ENCODE data around the gene CHID1. TPM values are rescaled to one million over a fixed set of nuclear protein-coding genes. Genes with fewer than 3 reads are reported as not detected.

The CHID1 gene
- total and polyA plus RNA-seq, 4 donors, result 41.7 to 92.2 (median 48.8) TPM

GRCh38 chr11:826227-826621 is 84.4 kb downstream of the CHID1 start:
- peaks cover 0 to 3% (median 0%) of the 10 kb centered on the region in 4 donors for H3K9me3 ChIP-seq (ENCODE audit: control insufficient read depth in 4 of 4, insufficient read depth in 3 of 4, low read length in 3 of 4)
- H3K27ac ChIP-seq (ENCODE audit: low read depth in 1 of 2, low read length in 1 of 2), result no peak overlapping the region
- peaks cover 4 to 53% (median 35%) of the 10 kb centered on the region in 5 donors for H3K4me1 ChIP-seq (ENCODE audit: control insufficient read depth in 5 of 5, insufficient read depth in 5 of 5, low read length in 5 of 5)
- no peak for TF ChIP-seq CTCF (IDR thresholded peaks at IDR 0.05; ENCODE audit: control extremely low read depth, extremely low read depth)
- DNase-seq (no peak), ATAC-seq (ENCODE audit: insufficient read depth, low FRiP score) (no peak)
- no peak overlapping the region for H3K9ac ChIP-seq (ENCODE audit: insufficient read depth in 1 of 2, low read length in 2 of 2)
- WGBS, 2 donors, result 63 to 71% methylated on average over 9 of the region's 9 CpGs
- no peak overlapping the region for H3K4me3 ChIP-seq
- peaks cover 0 to 18% (median 18%) of the 10 kb centered on the region in 3 donors for H3K27me3 ChIP-seq (ENCODE audit: control insufficient read depth in 3 of 3, insufficient read depth in 3 of 3, low read length in 2 of 3)
- H3K36me3 ChIP-seq (ENCODE audit: control insufficient read depth in 4 of 4, insufficient read depth in 4 of 4, low read length in 4 of 4), result peaks cover 0 to 33% (median 2%) of the 10 kb centered on the region in 4 donors

- DNase-seq (no peak), ATAC-seq (ENCODE audit: insufficient read depth, low FRiP score) (no peak)
- 62 to 67% methylated on average over 11 to 12 of the region's 12 CpGs for WGBS, 2 donors
- Histone ChIP-seq H3K27ac (ENCODE audit: low read depth in 1 of 2, low read length in 1 of 2) (peak overlapping the region in 1 of 2 donors; percentile 54), H3K27me3 (ENCODE audit: control insufficient read depth in 3 of 3, insufficient read depth in 3 of 3, low read length in 2 of 3) (peaks cover 0 to 15% (median 13%) of the 10 kb centered on the region in 3 donors), H3K9me3 (ENCODE audit: control insufficient read depth in 4 of 4, insufficient read depth in 3 of 4, low read length in 3 of 4) (peaks cover 0 to 3% (median 0%) of the 10 kb centered on the region in 4 donors), H3K36me3 (ENCODE audit: control insufficient read depth in 4 of 4, insufficient read depth in 4 of 4, low read length in 4 of 4) (peaks cover 0 to 33% (median 2%) of the 10 kb centered on the region in 4 donors), H3K9ac (ENCODE audit: insufficient read depth in 1 of 2, low read length in 2 of 2) (no peak overlapping the region), H3K4me1 (ENCODE audit: control insufficient read depth in 5 of 5, insufficient read depth in 5 of 5, low read length in 5 of 5) (peaks cover 4 to 53% (median 34%) of the 10 kb centered on the region in 5 donors), H3K4me3 (no peak overlapping the region)
- TF ChIP-seq CTCF (IDR thresholded peaks at IDR 0.05; ENCODE audit: control extremely low read depth, extremely low read depth), result no peak
These were observed 85.0 kb downstream of the CHID1 start for GRCh38 chr11:825366-826226.

- Histone ChIP-seq H3K9ac (ENCODE audit: insufficient read depth in 1 of 2, low read length in 2 of 2) (no peak overlapping the region), H3K4me3 (no peak overlapping the region), H3K27me3 (ENCODE audit: control insufficient read depth in 3 of 3, insufficient read depth in 3 of 3, low read length in 2 of 3) (peaks cover 0 to 15% (median 11%) of the 10 kb centered on the region in 3 donors), H3K36me3 (ENCODE audit: control insufficient read depth in 4 of 4, insufficient read depth in 4 of 4, low read length in 4 of 4) (peaks cover 0 to 33% (median 2%) of the 10 kb centered on the region in 4 donors), H3K27ac (ENCODE audit: low read depth in 1 of 2, low read length in 1 of 2) (peak overlapping the region in 1 of 2 donors; percentile 54), H3K4me1 (ENCODE audit: control insufficient read depth in 5 of 5, insufficient read depth in 5 of 5, low read length in 5 of 5) (peaks cover 4 to 53% (median 28%) of the 10 kb centered on the region in 5 donors), H3K9me3 (ENCODE audit: control insufficient read depth in 4 of 4, insufficient read depth in 3 of 4, low read length in 3 of 4) (peaks cover 0 to 3% (median 0%) of the 10 kb centered on the region in 4 donors)
- ATAC-seq (ENCODE audit: insufficient read depth, low FRiP score), result no peak
- no peak for DNase-seq
- TF ChIP-seq CTCF (IDR thresholded peaks at IDR 0.05; ENCODE audit: control extremely low read depth, extremely low read depth), result no peak
- WGBS, 2 donors, result 78 to 86% methylated on average over 11 of the region's 11 CpGs
These were observed 85.7 kb downstream of the CHID1 start for GRCh38 chr11:824942-825341.
